HG02763 (cell line): ENCODE data around the gene CLMP.
"Not testable (repeated sequence)": the region's sequence is repeated elsewhere in the genome, so short reads cannot be mapped to it uniquely, and the experiment has no call there.

Experiments used
- ATAC-seq: cut with Tn5 transposase; IDR thresholded peaks from one replicate; pipeline ENCODE4 v1.9.1; 2021; ENCODE audit warnings: mild to moderate bottlenecking, moderate library complexity; ENCODE audit not compliant: unreplicated experiment

The CLMP gene

GRCh38 chr11:123088896-123089295 lies 106.2 kb downstream of the CLMP start:
- ATAC-seq, result not testable (repeated sequence)

- not testable (repeated sequence) for ATAC-seq
These were observed 107.4 kb downstream of the CLMP start for GRCh38 chr11:123087657-123088056.

- ATAC-seq, result no peak
These were observed 108.7 kb downstream of the CLMP start for GRCh38 chr11:123086305-123086704.

GRCh38 chr11:123085497-123085896 lies 109.6 kb downstream of the CLMP start:
- ATAC-seq, result no peak

- ATAC-seq, result no peak
These were observed 110.6 kb downstream of the CLMP start for GRCh38 chr11:123084454-123084853.

GRCh38 chr11:123083623-123084029 lies 111.4 kb downstream of the CLMP start:
- ATAC-seq, result no peak

GRCh38 chr11:123082977-123083376 lies 112.1 kb downstream of the CLMP start:
- no peak for ATAC-seq

- ATAC-seq, result no peak
These were observed 115.0 kb downstream of the CLMP start for GRCh38 chr11:123080015-123080414.

GRCh38 chr11:123076484-123076883 lies 118.6 kb downstream of the CLMP start:
- ATAC-seq, result no peak

- no peak for ATAC-seq
These were observed 121.5 kb downstream of the CLMP start for GRCh38 chr11:123073343-123074057.

GRCh38 chr11:123072762-123073161 lies 122.3 kb downstream of the CLMP start:
- no peak for ATAC-seq

GRCh38 chr11:123072332-123072761 lies 122.7 kb downstream of the CLMP start:
- no peak for ATAC-seq

- ATAC-seq, result peak; percentile 59
These were observed 124.9 kb downstream of the CLMP start for GRCh38 chr11:123069908-123070821.

- no peak for ATAC-seq
These were observed 129.4 kb downstream of the CLMP start for GRCh38 chr11:123065621-123066020.

GRCh38 chr11:123063826-123064657 lies 131.0 kb downstream of the CLMP start:
- ATAC-seq, result no peak

- ATAC-seq, result no peak
These were observed 131.9 kb downstream of the CLMP start for GRCh38 chr11:123062892-123063825.

GRCh38 chr11:123062158-123062891 lies 132.7 kb downstream of the CLMP start:
- peak; percentile 87 for ATAC-seq

- ATAC-seq, result peak; percentile 0
These were observed 133.5 kb downstream of the CLMP start, which contains the start of gene HSPA8 for GRCh38 chr11:123061403-123062157. Gene HSPA8, minus strand, starts transcription at chr11:123062136. Its CDS starts 812 bp downstream, at chr11:123061324.
